HPDE6-E6E7 (cell line): ENCODE measurements around the gene TTYH1.
A peak's percentile ranks its signal among the peaks of the same experiment; 100 is the strongest.
"Not testable (repeated sequence)": the region's sequence is repeated elsewhere in the genome, so short reads cannot be mapped to it uniquely, and the experiment has no call there.

Experiments
- DNase-seq: peaks from one replicate; pipeline ENCODE4 v3.0.0; 2011; ENCODE audit warnings: missing footprints; ENCODE audit errors: extremely low spot score

The TTYH1 gene

DNA sequence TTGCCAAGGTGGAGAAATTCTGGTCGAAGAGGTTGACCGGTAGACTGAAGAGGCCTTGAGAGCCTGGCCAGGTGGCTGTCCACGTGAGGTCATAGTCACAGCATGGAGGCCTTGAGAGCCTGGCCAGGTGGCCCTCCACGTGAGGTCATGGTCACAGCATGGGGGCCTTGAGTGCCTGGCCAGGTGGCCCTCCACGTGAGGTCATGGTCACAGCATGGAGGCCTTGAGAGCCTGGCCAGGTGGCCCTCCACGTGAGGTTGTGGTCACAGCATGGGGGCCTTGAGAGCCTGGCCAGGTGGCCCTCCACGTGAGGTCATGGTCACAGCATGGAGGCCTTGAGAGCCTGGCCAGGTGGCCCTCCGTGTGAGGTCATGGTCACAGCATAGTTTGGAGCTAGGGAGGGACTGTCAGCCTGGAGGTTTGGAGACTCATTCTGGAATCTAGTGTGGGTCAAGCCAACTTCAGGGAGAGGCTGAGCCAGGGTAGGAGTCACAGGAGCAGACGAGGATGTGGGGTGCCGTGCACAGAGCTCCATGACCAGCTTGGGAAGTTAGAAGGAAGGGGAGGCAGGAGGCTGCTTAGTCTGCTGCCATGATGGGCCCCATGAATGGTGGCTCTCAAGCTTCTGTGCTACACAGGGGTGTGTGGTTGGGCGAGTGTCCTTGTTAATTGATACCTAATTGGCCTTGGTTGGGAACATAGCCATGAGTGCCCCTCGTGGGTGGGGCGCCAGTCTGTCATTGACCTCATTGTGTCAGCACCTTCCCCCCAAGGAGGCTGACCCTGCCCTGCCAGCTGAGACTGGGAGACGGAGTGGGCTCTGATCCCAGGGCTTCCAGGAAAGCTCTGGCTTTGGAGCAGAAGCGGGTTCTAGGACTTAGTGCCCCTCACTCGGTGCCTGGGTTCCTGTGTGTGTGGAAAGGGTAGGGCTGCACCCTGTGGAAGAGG is 44.3 kb downstream of the TTYH1 start:
- no peak for DNase-seq

DNA sequence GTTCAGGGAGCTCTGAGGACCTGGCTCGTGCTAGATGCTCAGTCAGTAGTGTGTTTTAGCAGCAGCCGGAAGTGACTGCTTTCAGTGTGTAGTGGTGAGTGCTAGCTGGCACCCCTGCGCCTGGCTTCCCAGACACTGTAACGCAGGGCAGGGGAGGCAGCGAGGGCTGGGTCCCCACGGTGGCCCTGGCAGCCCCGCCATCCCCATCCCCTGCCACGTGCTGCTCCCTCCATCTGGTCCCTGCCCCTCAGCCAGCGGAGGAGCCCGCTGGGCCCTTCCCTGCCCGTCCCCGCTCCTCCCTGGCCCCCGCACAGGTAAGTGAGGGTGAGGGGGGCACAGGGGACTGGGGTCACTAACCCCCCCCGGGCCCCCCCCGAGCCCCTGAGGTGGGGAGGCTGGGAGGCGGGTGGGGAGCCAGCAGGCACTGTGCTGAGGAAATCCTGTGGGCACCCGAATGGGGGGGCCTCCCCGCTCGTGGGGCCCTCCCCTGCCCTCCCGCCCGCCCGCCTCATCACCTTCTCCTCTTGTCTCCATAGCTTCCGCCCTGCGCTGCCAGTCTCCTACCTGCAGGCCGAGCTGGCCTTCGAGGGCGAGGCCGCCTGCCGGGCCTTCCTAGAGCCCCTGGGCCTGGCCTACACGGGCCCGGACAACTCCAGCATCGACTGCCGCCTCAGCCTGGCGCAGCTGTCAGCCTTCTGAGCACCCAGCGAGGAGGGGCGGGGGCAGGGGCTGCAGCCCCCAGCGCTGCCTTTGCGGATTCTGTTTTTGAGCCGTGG is 45.2 kb downstream of the TTYH1 start:
- DNase-seq, result no peak

DNA sequence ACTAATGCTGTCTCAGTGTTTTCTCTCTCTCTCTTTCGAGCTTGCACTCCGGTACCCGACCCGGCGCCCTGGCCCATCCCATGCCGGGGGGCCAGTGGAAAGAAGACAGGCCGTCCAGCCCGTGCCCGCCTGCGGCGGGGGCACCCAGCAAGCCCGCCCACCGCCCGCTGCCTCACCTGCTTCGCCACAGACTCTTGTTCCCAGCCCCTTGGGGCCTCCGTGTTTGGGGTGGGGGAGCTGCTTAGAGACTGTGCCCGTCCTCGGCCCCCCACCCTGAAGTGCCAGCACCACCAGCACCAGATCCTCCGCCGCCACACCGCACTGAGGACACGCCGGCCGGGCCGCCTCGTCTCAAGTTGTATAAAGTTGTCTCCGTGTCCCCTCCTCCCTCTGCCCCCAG is 45.9 kb downstream of the TTYH1 start:
- DNase-seq, result no peak

DNA sequence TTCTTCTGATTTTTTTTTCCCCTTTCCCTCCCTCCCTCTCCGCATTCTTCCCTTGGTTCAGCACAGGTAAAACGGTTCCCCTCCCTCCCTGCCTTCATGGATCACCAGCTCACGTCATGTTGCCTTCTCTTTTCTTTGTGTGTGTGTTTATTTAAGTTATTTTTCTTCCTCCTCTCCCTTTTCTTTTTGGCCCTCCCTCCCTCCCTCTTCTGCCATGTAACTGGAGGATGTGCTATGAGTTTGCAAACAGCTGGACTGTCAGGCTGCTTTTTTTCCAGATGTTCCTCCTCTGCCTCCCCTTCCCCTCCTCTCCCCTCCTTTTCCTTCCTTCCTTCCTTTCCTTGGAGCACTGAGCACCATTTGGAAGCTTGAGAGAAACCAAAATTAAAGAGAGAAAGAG is 46.3 kb downstream of the TTYH1 start:
- DNase-seq, result no peak

DNA sequence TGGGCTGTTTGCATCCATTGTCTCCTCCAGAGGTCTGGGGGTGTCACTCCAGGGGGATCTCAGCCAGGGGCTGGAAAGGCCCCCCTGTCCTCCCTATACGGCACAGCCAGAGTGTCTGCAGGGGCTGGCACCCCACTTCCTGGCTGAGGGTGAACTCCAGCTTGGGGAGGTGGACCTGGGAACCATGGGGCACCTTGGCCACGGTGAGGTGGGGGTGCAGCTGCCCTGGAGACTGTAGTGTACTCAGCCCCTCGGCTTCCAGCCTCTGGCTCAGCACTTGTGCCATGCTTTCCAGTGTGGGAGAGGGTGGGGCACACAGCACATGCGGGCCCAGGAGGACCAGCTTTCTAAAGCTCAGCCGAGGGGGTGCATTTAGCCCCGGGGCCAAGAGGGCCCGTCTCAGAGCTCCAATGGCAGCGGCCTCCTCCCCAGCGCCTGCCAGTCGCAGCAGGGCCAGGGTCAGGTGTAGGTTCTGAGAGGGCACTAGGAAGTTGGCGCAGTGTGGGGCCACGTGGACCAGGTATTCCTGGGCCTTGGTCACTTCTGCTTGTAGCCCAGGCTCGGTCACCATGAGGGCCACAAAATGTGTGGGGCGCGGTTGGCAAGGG is 46.9 kb downstream of the TTYH1 start:
- no peak for DNase-seq

DNA sequence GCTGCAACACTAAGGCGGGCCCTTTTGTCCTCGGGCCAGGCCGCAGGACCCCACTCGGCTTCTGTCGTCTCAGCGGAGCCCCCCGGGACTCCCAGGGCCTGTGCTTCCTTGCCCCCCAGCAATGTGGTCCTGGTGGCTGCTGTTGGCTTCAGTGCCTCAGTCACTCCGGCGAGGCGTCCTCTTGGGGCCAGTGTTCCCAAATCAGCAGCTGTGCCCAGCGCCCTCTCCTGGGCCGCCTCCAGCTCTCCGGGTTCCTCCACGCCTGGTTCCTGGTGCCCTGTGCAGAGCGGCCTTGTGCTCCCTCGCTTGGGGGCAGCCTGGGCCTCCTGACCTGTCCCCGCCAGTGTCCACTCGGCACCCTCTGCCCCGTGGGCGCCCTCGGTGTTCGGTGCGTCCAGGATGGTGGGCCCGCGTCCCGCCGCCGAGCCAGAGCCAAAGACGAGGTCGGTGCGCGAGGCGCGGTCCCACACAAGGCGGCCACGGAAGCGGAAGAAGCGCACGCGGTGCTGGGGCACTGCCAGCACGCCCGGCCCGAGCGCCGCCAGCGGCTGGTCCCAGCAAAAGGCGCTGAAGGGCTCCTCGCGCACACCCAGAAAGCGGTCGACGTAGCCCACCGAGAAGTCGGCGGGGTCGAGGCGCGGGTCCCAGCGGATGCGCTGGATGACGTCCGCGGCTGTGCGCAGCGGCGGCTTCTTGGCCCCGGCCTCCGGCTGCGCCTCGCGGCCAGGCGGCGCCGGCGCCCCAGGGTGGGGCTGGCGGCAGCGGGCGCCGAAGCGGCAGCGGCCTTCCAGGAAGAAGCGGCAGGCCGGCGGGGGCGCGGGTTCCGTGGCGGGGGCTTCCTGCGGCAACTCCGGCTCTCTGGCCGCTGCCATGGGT is 47.6 kb downstream of the TTYH1 start:
- no peak for DNase-seq

DNA sequence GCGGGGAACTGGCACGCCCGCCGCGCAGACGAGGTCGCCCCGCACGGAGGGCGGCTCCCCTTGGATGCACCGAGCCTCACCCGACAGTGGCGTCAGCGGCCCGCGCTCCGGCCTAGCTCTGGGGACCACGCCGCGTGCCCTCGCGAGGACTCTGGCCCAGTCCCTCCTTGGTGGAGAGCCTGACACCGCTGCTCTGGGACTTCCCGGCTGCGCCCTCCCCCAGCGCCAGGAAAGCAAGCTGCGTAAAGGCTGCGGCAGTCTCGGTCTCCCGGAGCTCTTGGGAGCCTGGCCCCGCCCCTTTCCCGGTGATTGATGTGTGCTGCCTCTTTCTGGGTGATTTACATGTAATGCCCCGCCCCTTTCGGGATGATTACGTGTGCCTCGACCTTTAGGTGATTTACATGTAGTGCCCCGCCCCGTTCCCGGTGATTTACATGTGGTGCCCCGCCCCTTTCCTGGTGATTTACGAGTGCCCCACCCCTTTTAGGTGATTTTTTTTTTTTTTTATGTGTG is 48.3 kb downstream of the TTYH1 start, which contains the start of gene LENG9:
TSS of gene LENG9 (minus strand) at position 248 of the 513 bp plus-strand sequence. CDS start 252 bp downstream, outside the sequence.
- DNase-seq, result peak; percentile 84

DNA sequence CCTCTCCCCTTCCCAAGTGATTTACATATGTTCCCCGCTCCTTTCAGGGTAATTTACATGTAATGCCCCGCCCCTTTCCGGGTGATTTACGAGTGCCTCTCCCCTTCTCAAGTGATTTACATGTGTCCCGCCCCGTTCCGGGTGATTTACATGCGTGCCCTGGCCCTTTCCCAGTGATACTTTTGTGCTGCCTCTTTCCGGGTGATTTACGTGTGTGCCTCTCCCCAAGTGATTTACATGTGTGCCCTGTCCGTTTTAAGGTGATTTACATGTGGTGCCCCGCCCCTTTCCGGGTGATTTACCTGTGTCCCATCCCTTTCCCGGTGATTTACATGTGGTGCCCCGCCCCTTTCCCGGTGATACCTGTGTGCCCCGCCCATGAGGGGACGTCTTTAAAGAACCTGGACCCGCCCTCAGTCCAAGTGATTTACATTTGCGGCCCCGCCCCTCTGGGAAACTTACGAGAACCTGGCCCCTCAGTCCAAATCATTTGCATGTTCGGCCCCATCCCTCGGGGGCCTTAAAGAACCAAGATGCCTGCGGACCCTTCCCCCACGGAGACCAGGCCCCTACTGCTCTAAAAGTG is 48.9 kb downstream of the TTYH1 start:
- DNase-seq, result peak; percentile 73

DNA sequence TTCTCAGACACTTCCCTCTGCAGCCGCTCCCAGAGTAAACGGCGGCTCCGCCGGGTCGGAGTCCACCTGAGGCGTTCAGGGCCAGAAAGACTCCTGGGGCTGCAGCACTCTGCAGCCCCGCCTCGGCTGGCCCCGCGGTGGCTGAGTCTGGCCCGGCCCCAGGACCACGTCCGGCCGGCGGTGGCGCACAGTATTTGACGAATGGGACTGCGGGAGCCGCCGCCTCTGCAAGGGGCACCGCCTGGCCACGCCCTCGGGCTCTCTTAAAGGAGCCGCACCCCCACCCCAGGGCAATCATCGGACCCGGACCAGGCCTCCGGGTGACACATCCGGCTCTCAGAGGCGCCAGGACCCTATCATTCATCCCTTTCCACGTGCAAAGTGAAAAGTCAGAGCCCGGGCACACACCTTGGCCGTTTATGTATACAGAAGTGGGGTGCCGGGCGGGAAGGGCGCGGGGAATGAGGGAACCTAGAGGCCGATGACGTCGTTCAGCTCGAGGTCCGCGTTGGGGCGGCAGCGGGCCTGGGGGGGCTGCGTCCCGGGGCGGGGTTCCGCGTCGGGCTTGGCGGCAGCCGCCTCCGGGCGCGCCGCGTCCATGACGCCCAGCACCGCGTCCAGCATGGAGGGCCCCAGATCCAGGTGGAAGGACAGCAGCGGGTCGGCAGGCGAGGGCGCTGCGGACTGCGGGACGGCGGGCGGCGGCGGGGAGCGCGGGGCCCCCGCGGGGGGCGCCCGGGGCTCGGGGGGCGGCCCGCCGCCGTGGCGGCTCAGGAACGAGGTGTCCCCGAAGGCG is 49.6 kb downstream of the TTYH1 start:
- DNase-seq, result no peak

DNA sequence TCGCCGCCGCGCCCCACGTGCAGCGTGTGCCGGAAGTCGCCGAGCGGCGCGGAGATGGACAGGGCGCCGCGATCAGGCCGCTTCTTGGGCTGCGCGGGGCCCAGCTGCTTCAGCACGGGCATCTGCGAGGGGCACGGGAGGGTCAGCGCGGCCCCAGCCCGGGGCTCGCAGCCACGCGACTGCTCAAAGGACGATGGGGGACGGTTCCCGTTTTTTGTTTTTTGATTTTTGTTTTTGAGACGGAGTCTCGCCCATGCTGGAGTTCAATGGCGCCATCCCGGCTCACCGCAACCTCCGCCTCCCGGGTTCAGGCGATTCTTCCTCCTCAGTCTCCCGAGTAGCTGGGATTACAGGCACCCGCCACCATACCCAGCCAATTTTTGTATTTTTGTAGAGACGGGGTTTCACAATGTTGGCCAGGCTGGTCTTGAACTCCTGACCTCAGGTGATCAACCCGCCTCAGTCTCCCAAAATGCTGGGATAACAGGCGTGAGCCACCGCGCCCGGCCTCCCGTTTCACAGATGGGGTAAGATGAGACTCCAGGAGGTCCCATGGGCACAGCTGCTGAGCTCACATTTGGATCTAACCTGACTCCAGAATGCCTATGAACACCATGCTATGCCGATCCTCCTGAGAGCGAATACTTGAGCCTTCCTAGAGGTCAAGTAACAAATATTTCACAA is 50.3 kb downstream of the TTYH1 start:
- no peak for DNase-seq

DNA sequence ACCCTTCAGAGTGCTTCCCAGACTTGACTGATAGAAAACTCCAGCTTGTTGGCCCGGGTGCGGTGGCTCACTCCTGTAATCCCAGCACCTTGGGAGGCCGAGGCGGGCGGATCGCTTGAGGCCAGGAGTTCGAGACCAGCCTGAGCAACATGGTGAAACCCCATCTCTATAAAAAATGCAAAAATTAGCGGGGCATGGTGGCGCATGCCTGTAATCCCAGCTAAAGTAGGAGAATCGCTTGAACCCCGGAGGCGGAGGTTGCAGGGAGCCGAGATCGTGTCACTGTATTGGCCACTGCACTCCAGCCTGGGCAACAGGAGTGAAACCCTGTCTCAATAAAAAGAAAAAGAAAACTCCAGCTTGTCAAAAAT is 50.8 kb downstream of the TTYH1 start:
- DNase-seq, result not testable (repeated sequence)

DNA sequence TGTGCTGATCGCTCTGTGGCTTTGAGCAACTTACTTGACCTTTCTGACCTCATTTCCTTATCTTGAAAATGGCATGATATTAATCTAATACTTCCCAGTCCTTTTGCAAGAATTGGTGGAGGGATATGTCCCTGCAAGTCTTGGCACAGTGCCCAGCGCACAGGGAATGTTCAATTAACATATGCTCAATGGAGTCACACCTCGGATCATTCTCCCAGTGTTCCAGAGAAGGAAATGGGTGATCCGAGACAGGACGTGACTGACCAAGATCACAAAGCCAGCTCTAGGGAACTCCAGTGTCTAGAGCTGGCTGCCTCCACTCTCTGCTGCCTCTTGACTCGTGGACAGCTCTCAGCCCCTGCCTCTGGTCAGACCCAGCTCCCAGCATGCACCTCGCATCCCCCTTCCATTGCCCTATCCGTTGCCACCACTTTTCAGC is 54.3 kb downstream of the TTYH1 start:
- no peak for DNase-seq

DNA sequence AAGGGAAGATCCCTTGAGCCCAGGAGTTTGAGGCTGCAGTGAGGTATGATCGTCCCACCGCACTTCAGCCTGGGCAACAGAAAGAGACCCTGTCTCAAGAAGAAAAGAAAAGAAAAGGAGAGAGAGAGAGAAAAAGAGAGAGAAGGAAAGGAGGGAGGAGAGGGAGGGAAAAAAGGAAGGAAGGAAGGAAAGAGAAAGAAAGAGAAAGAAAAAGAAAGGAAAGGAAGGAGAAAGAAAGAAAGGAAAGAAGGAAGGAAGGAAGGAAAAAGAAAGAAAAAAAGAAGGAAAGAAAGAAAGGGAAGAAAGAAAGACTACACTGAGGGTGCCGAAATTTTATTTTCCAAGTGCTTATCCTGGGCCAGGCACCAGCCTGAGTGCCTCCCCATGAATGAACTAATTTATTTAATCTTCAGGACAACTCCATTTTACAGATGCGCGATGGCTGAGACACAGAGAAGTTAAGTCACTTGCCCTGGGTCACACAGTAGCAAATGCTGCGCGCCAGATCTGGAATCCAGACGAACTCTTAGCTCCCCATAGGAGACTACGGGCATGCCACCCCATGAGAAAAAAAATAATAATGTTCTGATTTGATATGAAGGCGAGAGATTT is 55.1 kb downstream of the TTYH1 start:
- DNase-seq, result no peak

DNA sequence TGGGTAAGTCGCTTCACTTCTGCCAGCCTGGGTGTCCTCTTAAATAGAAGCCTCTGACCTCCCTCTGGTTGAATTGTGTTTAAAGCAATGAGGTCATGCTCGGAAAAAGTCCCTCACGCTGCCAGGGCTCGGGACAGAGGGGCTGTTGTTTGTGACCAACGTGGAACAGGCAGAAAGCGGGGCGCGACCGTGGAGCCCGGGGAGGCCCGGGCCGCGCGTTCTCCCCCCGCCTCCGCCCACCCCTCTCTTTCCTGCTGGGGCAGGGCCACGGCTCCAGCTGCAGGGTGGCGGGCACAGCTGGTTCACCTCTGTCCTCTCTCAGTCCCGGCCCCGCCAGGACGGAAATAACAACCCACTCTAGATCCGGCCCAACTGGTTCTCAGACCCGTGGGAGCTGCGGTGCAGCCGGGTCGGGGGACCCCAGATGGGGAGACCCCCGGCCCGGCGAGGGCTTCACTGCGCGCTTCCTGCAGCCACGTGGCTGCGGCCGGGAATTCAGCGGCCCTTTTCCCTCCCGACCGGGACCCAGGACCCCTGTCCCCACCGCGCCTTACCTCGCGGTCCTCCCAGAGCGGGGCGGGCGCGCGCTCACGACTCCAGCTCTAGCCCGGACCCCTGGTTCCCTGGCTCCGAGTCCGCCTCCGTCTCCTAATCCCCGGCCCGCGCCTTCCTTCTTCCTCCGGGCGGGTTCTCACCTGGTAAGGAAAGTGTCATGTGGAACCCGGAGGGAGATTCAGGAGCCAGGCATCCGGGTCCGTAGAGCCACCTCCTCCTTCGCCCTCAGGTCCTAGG is 55.9 kb downstream of the TTYH1 start:
- no peak for DNase-seq

DNA sequence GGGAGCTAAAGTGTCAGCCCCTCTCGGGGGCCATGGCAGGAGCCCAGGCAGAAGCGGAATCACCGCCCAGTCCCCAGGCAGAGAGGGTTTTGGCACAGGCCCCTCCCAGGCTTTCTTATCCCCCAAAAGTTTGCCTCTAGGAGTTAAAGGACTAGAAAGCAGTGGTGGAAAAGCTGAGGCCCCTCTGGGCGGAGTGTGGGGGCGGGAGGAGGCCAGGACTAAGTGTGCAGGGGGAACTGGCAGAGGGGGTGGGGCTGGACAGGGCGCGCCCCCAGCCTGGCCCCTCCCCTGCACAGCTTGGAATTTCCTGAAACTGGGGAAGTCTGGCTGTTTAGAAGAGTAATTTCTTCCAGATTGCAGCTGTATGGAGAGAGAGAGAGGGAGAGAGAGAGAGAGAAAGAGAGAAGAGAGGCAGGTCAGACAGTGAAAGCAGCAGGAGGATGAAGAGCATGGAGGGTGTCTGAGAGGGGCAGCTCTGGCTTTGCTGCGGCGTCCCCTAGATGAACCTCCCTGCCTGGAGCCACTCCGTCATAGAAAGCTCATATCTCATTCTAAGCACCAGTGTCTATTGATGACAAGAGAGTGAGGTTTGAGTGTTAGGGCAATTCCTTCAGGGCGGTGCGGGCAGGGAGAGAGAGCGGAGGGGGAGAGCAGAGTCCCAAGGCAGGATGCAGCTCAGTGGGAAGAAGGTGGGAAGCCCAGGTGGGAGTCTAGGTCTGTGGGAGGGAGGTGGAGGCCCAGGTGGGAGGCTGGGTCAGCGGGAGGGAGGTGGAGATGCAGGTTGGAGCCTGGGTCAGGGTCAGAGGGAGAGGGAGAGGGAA is 58.0 kb downstream of the TTYH1 start, which contains the start of gene CDC42EP5:
TSS of gene CDC42EP5 (minus strand) at position 226 of the 821 bp plus-strand sequence. CDS start 7,749 bp downstream, outside the sequence.
- peak; percentile 35 for DNase-seq

DNA sequence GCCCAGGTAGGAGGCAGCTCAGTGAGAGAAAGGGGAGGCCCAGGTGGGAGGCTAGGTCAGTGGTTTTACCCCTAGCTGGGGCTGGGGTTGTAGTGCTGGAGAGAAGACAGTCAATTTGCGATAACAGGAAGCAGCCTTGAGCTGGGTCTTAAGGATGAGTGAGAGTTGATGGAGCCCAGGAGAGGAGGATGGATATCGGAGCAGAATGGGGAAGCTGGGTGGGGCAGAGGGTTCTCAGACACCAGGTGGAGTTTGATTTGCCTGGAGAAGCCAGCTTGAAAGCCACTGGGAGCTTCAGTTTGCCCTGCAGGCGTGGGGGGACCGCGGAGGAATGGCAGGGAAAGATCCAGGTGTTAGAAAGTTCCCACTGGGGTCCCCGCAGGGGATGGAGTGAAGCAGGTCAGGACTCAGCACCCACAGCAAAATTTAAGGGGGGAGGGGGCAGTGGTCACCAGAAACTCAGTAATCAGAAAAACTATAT is 58.7 kb downstream of the TTYH1 start:
- no peak for DNase-seq

DNA sequence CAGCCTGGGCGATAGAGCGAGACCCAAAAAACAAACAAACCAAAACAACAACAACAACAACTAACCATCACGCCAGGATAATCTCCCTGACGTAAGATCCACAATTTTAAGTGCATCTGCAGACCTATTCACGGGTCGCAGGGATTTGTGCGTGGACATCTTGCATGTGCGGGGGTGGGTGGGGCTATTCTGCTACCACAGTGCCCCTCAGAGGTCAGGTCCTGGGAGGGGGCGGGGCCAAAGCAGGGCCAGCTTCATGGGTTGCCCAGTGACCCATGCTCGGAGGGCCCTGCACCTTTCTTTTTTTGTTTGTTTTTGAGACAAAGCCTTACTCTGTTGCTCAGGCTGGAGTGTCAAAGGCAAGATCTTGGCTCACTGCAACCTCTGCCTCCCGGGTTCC is 60.4 kb downstream of the TTYH1 start:
- no peak for DNase-seq
